Kidney epithelial cell (primary cell): ENCODE measurements around the gene GNB4. TPM values are rescaled to one million over a fixed set of nuclear protein-coding genes. Genes with fewer than 3 reads are reported as not detected.

Source experiments
- DNase-seq: peaks from one replicate; pipeline ENCODE4 v3.0.0-alpha.2; 2010; ENCODE audit warnings: low read depth
- H3K27me3 ChIP-seq: 2 replicates; pipeline ENCODE4 v1.6.0; 2011; ENCODE audit warnings: low read length; ENCODE audit not compliant: control insufficient read depth, insufficient read depth
- H3K36me3 ChIP-seq: 2 replicates; pipeline ENCODE4 v1.5.1; 2011; ENCODE audit warnings: low read length; ENCODE audit not compliant: control insufficient read depth, insufficient read depth
- H3K4me3 ChIP-seq: 2 replicates; pipeline ENCODE4 v1.5.1; 2011; ENCODE audit warnings: low read depth, mild to moderate bottlenecking, control low read depth, low read length
- total RNA-seq: library from RNA; depleted of rRNA; stranded (reverse); fragments of >200 nt; gene quantifications from 2 replicates; pipeline ENCODE4 v1.2.3, GENCODE V29; 2015
- TF ChIP-seq, protein P1 (sequence below): IDR thresholded peaks from 2 replicates; pipeline ENCODE4 v1.5.1; 2011; ENCODE audit warnings: mild to moderate bottlenecking, moderate library complexity, low read length, control low read depth, inconsistent platforms; ENCODE audit not compliant: insufficient read depth, poor library complexity, severe bottlenecking

Gene GNB4
- total RNA-seq, 1 donor from 2014 or later: 26.2 TPM

DNA sequence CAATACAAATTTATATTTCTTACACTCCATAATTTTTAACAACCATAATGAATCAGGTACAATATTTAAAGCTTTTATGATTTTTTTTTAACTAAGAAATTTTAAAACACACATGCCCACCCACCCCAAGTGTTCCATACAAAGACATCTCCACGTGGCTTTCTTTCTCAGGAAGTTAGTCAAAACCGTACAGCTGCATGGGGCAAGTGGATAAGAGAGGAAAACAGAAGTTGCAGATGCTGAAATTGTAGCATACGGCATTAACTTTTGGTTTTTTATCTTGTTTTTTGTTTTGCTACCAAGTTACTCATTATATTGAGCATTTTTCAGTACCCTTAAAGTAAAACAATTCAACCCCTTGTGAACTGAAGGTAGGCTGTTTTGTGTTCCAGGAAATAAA, 14.8 kb downstream of the GNB4 start:
- TF ChIP-seq, protein P1, sequence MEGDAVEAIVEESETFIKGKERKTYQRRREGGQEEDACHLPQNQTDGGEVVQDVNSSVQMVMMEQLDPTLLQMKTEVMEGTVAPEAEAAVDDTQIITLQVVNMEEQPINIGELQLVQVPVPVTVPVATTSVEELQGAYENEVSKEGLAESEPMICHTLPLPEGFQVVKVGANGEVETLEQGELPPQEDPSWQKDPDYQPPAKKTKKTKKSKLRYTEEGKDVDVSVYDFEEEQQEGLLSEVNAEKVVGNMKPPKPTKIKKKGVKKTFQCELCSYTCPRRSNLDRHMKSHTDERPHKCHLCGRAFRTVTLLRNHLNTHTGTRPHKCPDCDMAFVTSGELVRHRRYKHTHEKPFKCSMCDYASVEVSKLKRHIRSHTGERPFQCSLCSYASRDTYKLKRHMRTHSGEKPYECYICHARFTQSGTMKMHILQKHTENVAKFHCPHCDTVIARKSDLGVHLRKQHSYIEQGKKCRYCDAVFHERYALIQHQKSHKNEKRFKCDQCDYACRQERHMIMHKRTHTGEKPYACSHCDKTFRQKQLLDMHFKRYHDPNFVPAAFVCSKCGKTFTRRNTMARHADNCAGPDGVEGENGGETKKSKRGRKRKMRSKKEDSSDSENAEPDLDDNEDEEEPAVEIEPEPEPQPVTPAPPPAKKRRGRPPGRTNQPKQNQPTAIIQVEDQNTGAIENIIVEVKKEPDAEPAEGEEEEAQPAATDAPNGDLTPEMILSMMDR: no peak
- no peak for DNase-seq
- no peak overlapping the region for H3K4me3 ChIP-seq
- H3K36me3 ChIP-seq: no peaks in the 10 kb centered on the region
- H3K27me3 ChIP-seq: no peaks in the 10 kb centered on the region

DNA sequence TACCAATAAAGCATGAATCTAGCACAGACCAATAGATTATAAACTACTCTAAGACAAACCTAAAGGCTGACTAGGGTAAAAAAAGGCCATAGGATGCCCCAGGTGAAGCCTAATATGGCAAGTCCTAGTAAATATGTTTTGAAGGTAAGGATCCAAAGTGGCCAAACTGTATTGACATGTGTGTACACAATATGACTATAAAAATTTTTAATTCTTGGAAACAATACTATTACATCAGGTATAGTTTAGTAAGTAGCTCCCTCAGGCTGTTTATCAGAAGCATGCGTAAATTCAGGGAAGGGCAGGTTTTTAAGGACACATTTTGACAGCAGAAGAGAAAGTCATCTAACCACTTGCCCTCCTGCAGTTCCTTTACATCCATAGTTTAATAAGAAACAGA, 18.8 kb downstream of the GNB4 start:
- Histone ChIP-seq H3K4me3 (no peak overlapping the region), H3K27me3 (no peaks in the 10 kb centered on the region), H3K36me3 (no peaks in the 10 kb centered on the region)
- TF ChIP-seq, protein P1: no peak
- DNase-seq: no peak

GRCh38 chr3:179432021-179432420, 19.2 kb downstream of the GNB4 start:
- H3K4me3 ChIP-seq: no peak overlapping the region
- H3K36me3 ChIP-seq: no peaks in the 10 kb centered on the region
- DNase-seq: no peak
- H3K27me3 ChIP-seq: no peaks in the 10 kb centered on the region
- TF ChIP-seq, protein P1: no peak

- Histone ChIP-seq H3K27me3 (no peaks in the 10 kb centered on the region), H3K4me3 (no peak overlapping the region), H3K36me3 (no peaks in the 10 kb centered on the region)
- no peak for DNase-seq
- TF ChIP-seq, protein P1: no peak
These were observed 20.9 kb downstream of the GNB4 start for GRCh38 chr3:179430277-179430870.

- TF ChIP-seq, protein P1: no peak
- no peak for DNase-seq
- H3K4me3 ChIP-seq: no peak overlapping the region
- no peaks in the 10 kb centered on the region for H3K36me3 ChIP-seq
- H3K27me3 ChIP-seq: no peaks in the 10 kb centered on the region
These were observed 22.3 kb downstream of the GNB4 start for GRCh38 chr3:179428876-179429548.

GRCh38 chr3:179425075-179425474, 26.2 kb downstream of the GNB4 start:
- H3K4me3 ChIP-seq: no peak overlapping the region
- DNase-seq: no peak
- H3K36me3 ChIP-seq: no peaks in the 10 kb centered on the region
- TF ChIP-seq, protein P1: no peak
- no peaks in the 10 kb centered on the region for H3K27me3 ChIP-seq
